Activated naive CD4-positive, alpha-beta T cell treated with anti-CD3 and anti-CD28 coated beads, Interleukin-2, amount 50 U/mL, for 24 hours (primary cell): ENCODE measurements around the gene PALM2AKAP2.

ENCODE experiments used
- H3K27ac Mint-ChIP-seq: one replicate; pipeline ENCODE4 v1.8.0; 2021; ENCODE audit warnings: mild to moderate bottlenecking, mixed read lengths
- H3K27me3 Mint-ChIP-seq: one replicate; pipeline ENCODE4 v1.8.0; 2021; ENCODE audit warnings: mixed read lengths
- H3K36me3 Mint-ChIP-seq: one replicate; pipeline ENCODE4 v1.8.0; 2021; ENCODE audit warnings: mixed read lengths
- H3K4me1 Mint-ChIP-seq: one replicate; pipeline ENCODE4 v1.8.0; 2021; ENCODE audit warnings: mixed read lengths
- H3K4me3 Mint-ChIP-seq: one replicate; pipeline ENCODE4 v1.8.0; 2021; ENCODE audit warnings: mild to moderate bottlenecking, mixed read lengths
- H3K9me3 Mint-ChIP-seq: one replicate; pipeline ENCODE4 v1.8.0; 2021; ENCODE audit warnings: mixed read lengths

The PALM2AKAP2 gene

GRCh38 chr9:109791747-109792146 lies 11.7 kb downstream of the PALM2AKAP2 start:
- Mint-ChIP-seq H3K9me3 (no peaks in the 10 kb centered on the region), H3K4me3 (no peak overlapping the region), H3K36me3 (no peaks in the 10 kb centered on the region), H3K27me3 (peaks cover 2% of the 10 kb centered on the region), H3K4me1 (no peaks in the 10 kb centered on the region), H3K27ac (no peak overlapping the region)

GRCh38 chr9:109792951-109793546 lies 13.1 kb downstream of the PALM2AKAP2 start:
- Mint-ChIP-seq H3K9me3 (no peaks in the 10 kb centered on the region), H3K27me3 (peaks cover 2% of the 10 kb centered on the region), H3K27ac (no peak overlapping the region), H3K4me3 (no peak overlapping the region), H3K36me3 (no peaks in the 10 kb centered on the region), H3K4me1 (no peaks in the 10 kb centered on the region)

GRCh38 chr9:109793921-109794320 lies 13.9 kb downstream of the PALM2AKAP2 start:
- Mint-ChIP-seq H3K36me3 (no peaks in the 10 kb centered on the region), H3K27ac (no peak overlapping the region), H3K9me3 (no peaks in the 10 kb centered on the region), H3K4me3 (no peak overlapping the region), H3K27me3 (peaks cover 2% of the 10 kb centered on the region), H3K4me1 (no peaks in the 10 kb centered on the region)

GRCh38 chr9:109794361-109795012 lies 14.5 kb downstream of the PALM2AKAP2 start:
- Mint-ChIP-seq H3K36me3 (no peaks in the 10 kb centered on the region), H3K27ac (no peak overlapping the region), H3K4me3 (no peak overlapping the region), H3K27me3 (peaks cover 3% of the 10 kb centered on the region), H3K4me1 (no peaks in the 10 kb centered on the region), H3K9me3 (no peaks in the 10 kb centered on the region)

GRCh38 chr9:109795613-109796012 lies 15.6 kb downstream of the PALM2AKAP2 start:
- Mint-ChIP-seq H3K27me3 (peaks cover 2% of the 10 kb centered on the region), H3K27ac (no peak overlapping the region), H3K36me3 (no peaks in the 10 kb centered on the region), H3K4me1 (no peaks in the 10 kb centered on the region), H3K9me3 (no peaks in the 10 kb centered on the region), H3K4me3 (no peak overlapping the region)

GRCh38 chr9:109796078-109796477 lies 16.1 kb downstream of the PALM2AKAP2 start:
- no peak overlapping the region for H3K4me3 Mint-ChIP-seq
- H3K27me3 Mint-ChIP-seq: peaks cover 4% of the 10 kb centered on the region
- H3K9me3 Mint-ChIP-seq: no peaks in the 10 kb centered on the region
- H3K27ac Mint-ChIP-seq: no peak overlapping the region
- no peaks in the 10 kb centered on the region for H3K36me3 Mint-ChIP-seq
- no peaks in the 10 kb centered on the region for H3K4me1 Mint-ChIP-seq

GRCh38 chr9:109797006-109797405 lies 17.0 kb downstream of the PALM2AKAP2 start:
- H3K9me3 Mint-ChIP-seq: no peaks in the 10 kb centered on the region
- H3K4me3 Mint-ChIP-seq: no peak overlapping the region
- no peak overlapping the region for H3K27ac Mint-ChIP-seq
- H3K4me1 Mint-ChIP-seq: no peaks in the 10 kb centered on the region
- H3K36me3 Mint-ChIP-seq: no peaks in the 10 kb centered on the region
- H3K27me3 Mint-ChIP-seq: peaks cover 4% of the 10 kb centered on the region

GRCh38 chr9:109797509-109797908 lies 17.5 kb downstream of the PALM2AKAP2 start:
- H3K4me1 Mint-ChIP-seq: no peaks in the 10 kb centered on the region
- H3K9me3 Mint-ChIP-seq: no peaks in the 10 kb centered on the region
- peaks cover 4% of the 10 kb centered on the region for H3K27me3 Mint-ChIP-seq
- no peak overlapping the region for H3K27ac Mint-ChIP-seq
- H3K4me3 Mint-ChIP-seq: no peak overlapping the region
- H3K36me3 Mint-ChIP-seq: no peaks in the 10 kb centered on the region

GRCh38 chr9:109799141-109799540 lies 19.1 kb downstream of the PALM2AKAP2 start:
- H3K4me1 Mint-ChIP-seq: no peaks in the 10 kb centered on the region
- no peak overlapping the region for H3K4me3 Mint-ChIP-seq
- no peak overlapping the region for H3K27ac Mint-ChIP-seq
- peaks cover 4% of the 10 kb centered on the region for H3K27me3 Mint-ChIP-seq
- no peaks in the 10 kb centered on the region for H3K9me3 Mint-ChIP-seq
- H3K36me3 Mint-ChIP-seq: no peaks in the 10 kb centered on the region

GRCh38 chr9:109799792-109800191 lies 19.8 kb downstream of the PALM2AKAP2 start:
- H3K27ac Mint-ChIP-seq: no peak overlapping the region
- H3K4me3 Mint-ChIP-seq: no peak overlapping the region
- H3K27me3 Mint-ChIP-seq: peaks cover 4% of the 10 kb centered on the region
- no peaks in the 10 kb centered on the region for H3K9me3 Mint-ChIP-seq
- H3K4me1 Mint-ChIP-seq: no peaks in the 10 kb centered on the region
- no peaks in the 10 kb centered on the region for H3K36me3 Mint-ChIP-seq

- Mint-ChIP-seq H3K27me3 (peaks cover 4% of the 10 kb centered on the region), H3K9me3 (no peaks in the 10 kb centered on the region), H3K36me3 (no peaks in the 10 kb centered on the region), H3K27ac (no peak overlapping the region), H3K4me1 (no peaks in the 10 kb centered on the region), H3K4me3 (no peak overlapping the region)
These were observed 21.5 kb downstream of the PALM2AKAP2 start for GRCh38 chr9:109801484-109801883.

- H3K27me3 Mint-ChIP-seq: peaks cover 5% of the 10 kb centered on the region
- no peak overlapping the region for H3K27ac Mint-ChIP-seq
- H3K9me3 Mint-ChIP-seq: no peaks in the 10 kb centered on the region
- no peaks in the 10 kb centered on the region for H3K4me1 Mint-ChIP-seq
- no peak overlapping the region for H3K4me3 Mint-ChIP-seq
- no peaks in the 10 kb centered on the region for H3K36me3 Mint-ChIP-seq
These were observed 22.5 kb downstream of the PALM2AKAP2 start for GRCh38 chr9:109802491-109802890.

GRCh38 chr9:109805050-109805449 lies 25.1 kb downstream of the PALM2AKAP2 start:
- H3K4me3 Mint-ChIP-seq: no peak overlapping the region
- H3K36me3 Mint-ChIP-seq: no peaks in the 10 kb centered on the region
- H3K27me3 Mint-ChIP-seq: peaks cover 4% of the 10 kb centered on the region
- no peaks in the 10 kb centered on the region for H3K4me1 Mint-ChIP-seq
- H3K27ac Mint-ChIP-seq: no peak overlapping the region
- H3K9me3 Mint-ChIP-seq: no peaks in the 10 kb centered on the region

GRCh38 chr9:109806506-109807115 lies 26.6 kb downstream of the PALM2AKAP2 start:
- no peak overlapping the region for H3K27ac Mint-ChIP-seq
- H3K36me3 Mint-ChIP-seq: no peaks in the 10 kb centered on the region
- H3K4me3 Mint-ChIP-seq: no peak overlapping the region
- peaks cover 4% of the 10 kb centered on the region for H3K27me3 Mint-ChIP-seq
- no peaks in the 10 kb centered on the region for H3K4me1 Mint-ChIP-seq
- H3K9me3 Mint-ChIP-seq: peaks cover 4% of the 10 kb centered on the region

- Mint-ChIP-seq H3K36me3 (no peaks in the 10 kb centered on the region), H3K9me3 (peaks cover 4% of the 10 kb centered on the region), H3K4me3 (no peak overlapping the region), H3K4me1 (no peaks in the 10 kb centered on the region), H3K27ac (no peak overlapping the region), H3K27me3 (peaks cover 4% of the 10 kb centered on the region)
These were observed 31.9 kb downstream of the PALM2AKAP2 start for GRCh38 chr9:109811876-109812275.

- Mint-ChIP-seq H3K4me1 (no peaks in the 10 kb centered on the region), H3K36me3 (no peaks in the 10 kb centered on the region), H3K27ac (no peak overlapping the region), H3K27me3 (peaks cover 2% of the 10 kb centered on the region), H3K9me3 (peaks cover 4% of the 10 kb centered on the region), H3K4me3 (no peak overlapping the region)
These were observed 32.3 kb downstream of the PALM2AKAP2 start for GRCh38 chr9:109812331-109812730.
